Activated B cell treated with CpG ODN at 0.5 μM for 24 hours (primary cell): ENCODE measurements around the gene PRRX1. TPM values are rescaled to one million over a fixed set of nuclear protein-coding genes. Genes with fewer than 3 reads are reported as not detected.

Experiments
- ATAC-seq: fragments of 200-7000 bp; cut with Tn5 transposase; one replicate; pipeline ENCODE4 v1.10.0; 2021; ENCODE audit warnings: low read depth, mild to moderate bottlenecking, moderate library complexity
- CTCF ChIA-PET: fragments of 350-600 bp; sonication (Branson Sonifier 250); formaldehyde crosslinking; loops from one replicate; lab custom pipeline; 2021; ENCODE audit warnings: antibody characterized with exemption; lab: Charles Lee
- POLR2A ChIA-PET: fragments of 350-600 bp; sonication (Branson Sonifier 250); formaldehyde crosslinking; loops from one replicate; lab custom pipeline; 2021; ENCODE audit warnings: antibody characterized with exemption; lab: Charles Lee
- DNase-seq: peaks from one replicate; pipeline ENCODE4 v3.0.0; 2022
- H3K27ac Mint-ChIP-seq: one replicate; pipeline ENCODE4 v1.8.0; 2020; ENCODE audit warnings: mixed read lengths
- H3K27me3 Mint-ChIP-seq: one replicate; pipeline ENCODE4 v1.8.0; 2021; ENCODE audit warnings: mixed read lengths
- H3K36me3 Mint-ChIP-seq: one replicate; pipeline ENCODE4 v1.8.0; 2021; ENCODE audit warnings: low read depth, mixed read lengths
- H3K4me1 Mint-ChIP-seq: one replicate; pipeline ENCODE4 v1.8.0; 2021; ENCODE audit warnings: mixed read lengths
- H3K4me3 Mint-ChIP-seq: one replicate; pipeline ENCODE4 v1.8.0; 2020; ENCODE audit warnings: mild to moderate bottlenecking, mixed read lengths
- H3K9me3 Mint-ChIP-seq: one replicate; pipeline ENCODE4 v1.8.0; 2020; ENCODE audit warnings: mixed read lengths
- intact Hi-C: fragments of 100-400 bp; cut with micrococcal nuclease; formaldehyde crosslinking; loops from one replicate; pipeline ENCODE4 v1.15.1; 2024
- total RNA-seq: library from RNA; stranded (reverse); gene quantifications from 2 replicates; pipeline ENCODE4 v1.2.3, GENCODE V29; 2022
- TF ChIP-seq, protein P1 (sequence below): fragments of 200-600 bp; IDR thresholded peaks from one replicate; pipeline ENCODE4 v1.8.0; 2022; ENCODE audit warnings: antibody characterized with exemption, mild to moderate bottlenecking

The PRRX1 gene
- total RNA-seq, 1 donor from 2014 or later: not detected

DNA sequence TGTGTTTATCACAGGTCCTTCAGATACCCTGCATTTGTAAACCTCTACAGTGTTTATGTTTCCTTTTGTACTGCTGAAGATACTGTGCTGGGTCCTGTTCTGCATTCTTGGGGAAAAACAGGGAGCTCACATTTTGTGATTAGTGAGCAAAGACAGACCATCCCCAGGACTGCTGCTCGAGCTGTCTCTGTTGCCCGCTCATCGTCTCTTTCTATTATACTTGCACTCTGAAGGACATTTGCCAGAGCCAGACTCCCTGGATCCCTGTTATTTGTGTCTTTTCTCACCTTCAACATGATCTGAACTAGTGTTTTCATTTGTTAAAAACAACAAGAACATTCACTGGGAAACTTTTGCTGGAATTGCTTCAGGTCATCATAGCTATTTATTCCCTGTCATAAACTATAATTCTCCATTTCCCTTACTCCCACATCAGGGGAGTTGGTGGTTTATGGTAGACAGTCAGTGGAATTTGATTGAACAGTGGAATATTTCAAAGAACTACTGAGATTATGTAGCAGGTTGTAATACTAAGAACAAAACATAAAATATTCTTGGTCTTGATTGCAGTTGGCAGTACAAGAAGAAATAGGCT, 53.0 kb downstream of the PRRX1 start:
- Mint-ChIP-seq H3K27ac (no peak overlapping the region), H3K27me3 (peaks cover 2% of the 10 kb centered on the region), H3K36me3 (no peaks in the 10 kb centered on the region), H3K4me3 (no peak overlapping the region), H3K9me3 (no peaks in the 10 kb centered on the region), H3K4me1 (no peaks in the 10 kb centered on the region)
- ChIA-PET POLR2A (no interaction called here), CTCF (no interaction called here)
- intact Hi-C loops: no loop called here
- DNase-seq: no peak
- TF ChIP-seq, protein P1, sequence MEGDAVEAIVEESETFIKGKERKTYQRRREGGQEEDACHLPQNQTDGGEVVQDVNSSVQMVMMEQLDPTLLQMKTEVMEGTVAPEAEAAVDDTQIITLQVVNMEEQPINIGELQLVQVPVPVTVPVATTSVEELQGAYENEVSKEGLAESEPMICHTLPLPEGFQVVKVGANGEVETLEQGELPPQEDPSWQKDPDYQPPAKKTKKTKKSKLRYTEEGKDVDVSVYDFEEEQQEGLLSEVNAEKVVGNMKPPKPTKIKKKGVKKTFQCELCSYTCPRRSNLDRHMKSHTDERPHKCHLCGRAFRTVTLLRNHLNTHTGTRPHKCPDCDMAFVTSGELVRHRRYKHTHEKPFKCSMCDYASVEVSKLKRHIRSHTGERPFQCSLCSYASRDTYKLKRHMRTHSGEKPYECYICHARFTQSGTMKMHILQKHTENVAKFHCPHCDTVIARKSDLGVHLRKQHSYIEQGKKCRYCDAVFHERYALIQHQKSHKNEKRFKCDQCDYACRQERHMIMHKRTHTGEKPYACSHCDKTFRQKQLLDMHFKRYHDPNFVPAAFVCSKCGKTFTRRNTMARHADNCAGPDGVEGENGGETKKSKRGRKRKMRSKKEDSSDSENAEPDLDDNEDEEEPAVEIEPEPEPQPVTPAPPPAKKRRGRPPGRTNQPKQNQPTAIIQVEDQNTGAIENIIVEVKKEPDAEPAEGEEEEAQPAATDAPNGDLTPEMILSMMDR: no peak
- ATAC-seq: no peak

DNA sequence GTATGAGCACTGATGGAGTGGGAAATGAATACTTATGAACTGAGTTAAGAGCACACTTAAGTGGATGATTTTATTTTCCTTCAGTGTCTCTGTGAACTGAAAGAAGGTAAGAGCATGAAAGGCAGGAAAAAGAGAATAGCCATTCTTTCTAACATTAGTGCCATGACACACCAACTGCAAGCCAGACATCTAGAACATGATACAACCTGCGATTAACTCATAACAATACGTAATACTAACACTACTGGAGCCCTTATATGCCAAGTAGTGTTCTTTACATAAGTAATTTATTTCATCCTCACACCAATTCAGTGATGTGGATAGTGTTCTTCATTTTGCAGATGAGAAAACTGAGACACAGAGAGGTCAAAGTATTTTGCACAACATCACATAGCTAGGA, 56.7 kb downstream of the PRRX1 start:
- TF ChIP-seq, protein P1: no peak
- no peaks in the 10 kb centered on the region for H3K36me3 Mint-ChIP-seq
- no peak for ATAC-seq
- no peak overlapping the region for H3K4me3 Mint-ChIP-seq
- POLR2A ChIA-PET: no interaction called here
- no peaks in the 10 kb centered on the region for H3K9me3 Mint-ChIP-seq
- H3K27ac Mint-ChIP-seq: no peak overlapping the region
- intact Hi-C loops: no loop called here
- no peak for DNase-seq
- CTCF ChIA-PET: no interaction called here
- no peaks in the 10 kb centered on the region for H3K4me1 Mint-ChIP-seq
- H3K27me3 Mint-ChIP-seq: peaks cover 2% of the 10 kb centered on the region

DNA sequence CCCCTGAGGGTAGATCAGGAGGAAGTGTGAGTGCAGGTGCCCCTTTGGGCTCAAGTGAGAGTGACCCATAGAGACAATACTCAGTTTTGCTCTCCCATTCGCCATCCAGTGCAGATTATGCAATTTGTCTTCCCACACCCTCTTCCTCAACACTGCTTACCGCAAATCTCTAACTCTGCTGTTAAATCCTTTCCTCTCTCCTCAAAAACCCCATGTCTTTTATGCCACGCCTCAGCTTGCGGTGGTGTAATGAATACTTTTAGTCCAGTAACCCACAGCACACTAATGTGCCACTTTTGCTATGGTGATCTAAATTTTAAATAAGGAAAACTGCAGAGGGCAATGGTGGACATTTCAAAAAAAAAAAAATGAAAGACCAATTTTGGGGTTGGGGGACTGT, 57.7 kb downstream of the PRRX1 start:
- ChIA-PET POLR2A (no interaction called here), CTCF (no interaction called here)
- ATAC-seq (no peak), DNase-seq (no peak)
- H3K9me3 Mint-ChIP-seq: no peaks in the 10 kb centered on the region
- H3K27me3 Mint-ChIP-seq: peaks cover 2% of the 10 kb centered on the region
- H3K4me3 Mint-ChIP-seq: no peak overlapping the region
- TF ChIP-seq, protein P1: no peak
- no peaks in the 10 kb centered on the region for H3K36me3 Mint-ChIP-seq
- intact Hi-C loops: no loop called here
- H3K27ac Mint-ChIP-seq: no peak overlapping the region
- no peaks in the 10 kb centered on the region for H3K4me1 Mint-ChIP-seq

DNA sequence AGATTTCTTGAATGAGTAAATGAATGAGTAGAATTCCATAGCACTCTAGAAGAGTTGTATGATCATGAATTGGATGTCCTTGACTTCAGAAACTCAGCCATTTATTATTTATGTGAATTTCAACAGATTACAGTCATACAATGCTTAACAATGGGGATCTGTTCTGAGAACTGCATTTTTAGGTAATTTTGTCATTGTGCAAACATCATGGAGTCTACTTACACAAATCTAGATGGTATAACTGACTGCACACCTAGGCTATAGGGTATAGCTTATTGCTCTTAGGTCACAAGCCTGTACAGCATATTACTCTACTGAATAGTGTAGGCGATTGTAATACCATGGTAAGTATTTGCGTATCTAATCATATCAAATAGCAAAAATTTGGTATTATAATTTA, 59.6 kb downstream of the PRRX1 start:
- ATAC-seq (no peak), DNase-seq (no peak)
- Mint-ChIP-seq H3K9me3 (no peaks in the 10 kb centered on the region), H3K4me3 (no peak overlapping the region), H3K27me3 (peaks cover 2% of the 10 kb centered on the region), H3K36me3 (no peaks in the 10 kb centered on the region), H3K4me1 (no peaks in the 10 kb centered on the region), H3K27ac (no peak overlapping the region)
- ChIA-PET CTCF (no interaction called here), POLR2A (no interaction called here)
- TF ChIP-seq, protein P1: no peak
- intact Hi-C loops: no loop called here

DNA sequence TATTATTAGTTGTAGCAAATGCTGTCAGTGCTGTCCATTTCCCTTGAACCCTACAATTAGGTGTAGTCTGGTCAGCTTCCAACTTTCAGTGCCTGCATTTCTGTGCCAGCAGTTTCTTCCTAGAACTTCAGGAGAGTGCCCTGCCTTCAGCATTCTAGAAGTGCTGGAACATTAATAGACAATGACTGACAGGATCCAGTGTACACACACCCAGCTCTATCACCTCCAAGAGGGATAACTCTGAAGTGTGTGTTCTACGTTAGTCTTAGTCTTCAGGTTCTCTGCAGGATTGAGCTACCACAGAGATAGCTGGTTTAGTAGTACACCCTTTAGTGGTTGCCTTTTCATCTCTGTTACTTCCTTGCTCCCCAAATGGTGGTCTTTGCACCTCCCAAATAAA, 61.4 kb downstream of the PRRX1 start:
- intact Hi-C loops: no loop called here
- ChIA-PET CTCF (no interaction called here), POLR2A (no interaction called here)
- Mint-ChIP-seq H3K36me3 (no peaks in the 10 kb centered on the region), H3K4me1 (no peaks in the 10 kb centered on the region), H3K4me3 (no peak overlapping the region), H3K9me3 (no peaks in the 10 kb centered on the region), H3K27me3 (peaks cover 2% of the 10 kb centered on the region), H3K27ac (no peak overlapping the region)
- DNase-seq: no peak
- TF ChIP-seq, protein P1: no peak
- ATAC-seq: no peak
